ENCODE results near the gene PLEK. TPM values are rescaled to one million over a fixed set of nuclear protein-coding genes. Genes with fewer than 3 reads are reported as not detected.

PLEK gene
- total and polyA plus RNA-seq, 10 of the 15 experiments (the other 5 are each of a cell fraction or from before 2014, with no cell fraction given), result 229 to 804 (median 362) TPM

DNA sequence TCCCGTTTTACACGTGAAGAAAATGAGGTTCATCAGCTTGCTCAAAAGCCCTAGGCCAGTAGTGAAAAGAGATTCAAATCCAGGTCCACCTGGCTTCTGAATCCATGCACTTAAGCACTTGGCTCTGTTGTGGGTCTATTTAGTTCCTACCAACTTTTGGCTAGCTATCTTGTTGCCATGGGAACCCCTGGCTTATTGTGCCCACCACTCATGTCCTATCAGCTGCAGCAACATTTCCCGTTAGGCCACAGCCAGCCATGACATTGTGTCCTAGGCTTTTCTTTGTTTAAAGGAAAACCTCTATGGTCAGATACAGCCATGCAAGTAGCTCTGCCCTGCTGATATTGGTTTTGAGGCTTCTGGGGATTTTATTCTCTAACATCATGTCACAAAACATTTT, 49.8 kb downstream of the PLEK start:
- H3K4me2 ChIP-seq (ENCODE audit: control insufficient read depth, insufficient read depth), result no peak overlapping the region
- H2AFZ ChIP-seq (ENCODE audit: control insufficient read depth, low read depth, low read length), result no peak overlapping the region
- peaks cover 37% of the 10 kb centered on the region for H3K4me1 ChIP-seq (ENCODE audit: control insufficient read depth, insufficient read depth, low read length)
- ChIA-PET SMC1A (ENCODE audit: uncharacterized antibody, unreplicated experiment) (interaction anchor here (0.7 to 11.3 kb wide), 9 partner anchors 8 to 1374 kb away, joined by 3 to 207 read pairs (median 16); no protein-coding TSS in a partner anchor), CTCF (interaction anchor here (1.0 to 9.7 kb wide), 5 partner anchors 12 to 54 kb away, joined by 3 to 87 read pairs (median 5); no protein-coding TSS in a partner anchor), RAD21 (ENCODE audit: unreplicated experiment) (interaction anchor here (0.9 to 9.8 kb wide), 6 partner anchors 10 to 52 kb away, joined by 3 to 147 read pairs (median 6); no protein-coding TSS in a partner anchor), POLR2A (interaction anchor here (0.6 to 10.7 kb wide), 8 partner anchors 14 to 49 kb away, joined by 3 to 70 read pairs (median 3); no protein-coding TSS in a partner anchor)
- DNase-seq (ENCODE audit: low read depth, low spot score) (no peak), FAIRE-seq (no peak), ATAC-seq (no peak)
- BruUV-seq (replicated peaks), result no TSS peak
- 96% methylated on average over 3 of the region's 3 CpGs for WGBS (ENCODE audit: insufficient coverage, insufficient replicate concordance, low lambda C conversion rate, missing lambda C conversion rate)
- H3K4me3 ChIP-seq, result no peak overlapping the region
- intact Hi-C loops (cut with micrococcal nuclease; ENCODE audit: unreplicated experiment) (no loop called here), in situ Hi-C loops (cut with MboI) (no loop called here)
- no peaks in the 10 kb centered on the region; a peak in 1 of 4 replicates for H3K27me3 ChIP-seq (replicated peaks in 1 of 2; ENCODE audit: control insufficient read depth in 2 of 2, insufficient read depth in 2 of 2, low read length in 1 of 2)
- no peaks in the 10 kb centered on the region for H3K79me2 ChIP-seq (ENCODE audit: control insufficient read depth, insufficient read depth, low read length)
- no peaks in the 10 kb centered on the region for H3K36me3 ChIP-seq (ENCODE audit: control insufficient read depth in 2 of 2, insufficient read depth in 2 of 2, low read length in 1 of 2)
- no peaks in the 10 kb centered on the region for H4K20me1 ChIP-seq (ENCODE audit: control insufficient read depth, insufficient read depth)
- H3K9ac ChIP-seq (ENCODE audit: control insufficient read depth, insufficient read depth, low read length), result no peak overlapping the region
- peaks cover 2% of the 10 kb centered on the region; the same call in 1 of the 3 replicates for H3K9me3 ChIP-seq (replicated peaks; ENCODE audit: control insufficient read depth, insufficient read depth, low read length)
- TF ChIP-seq IKZF2 (IDR thresholded peaks at IDR 0.05), result no peak
- TF ChIP-seq POU2F2 (IDR thresholded peaks at IDR 0.05; ENCODE audit: borderline replicate concordance, low read depth, low read length), result no peak
- TF ChIP-seq JUND (IDR thresholded peaks at IDR 0.05; ENCODE audit: low read depth, low read length), result no peak
- no peak for TF ChIP-seq FOXM1 (IDR thresholded peaks at IDR 0.05; ENCODE audit: low read depth, low read length)
- TF ChIP-seq SPI1 (IDR thresholded peaks at IDR 0.05; ENCODE audit: borderline replicate concordance, insufficient read depth, low read depth, low read length), result no peak
- no peak for TF ChIP-seq ZNF217 (IDR thresholded peaks at IDR 0.05)
- TF ChIP-seq, protein P1, sequence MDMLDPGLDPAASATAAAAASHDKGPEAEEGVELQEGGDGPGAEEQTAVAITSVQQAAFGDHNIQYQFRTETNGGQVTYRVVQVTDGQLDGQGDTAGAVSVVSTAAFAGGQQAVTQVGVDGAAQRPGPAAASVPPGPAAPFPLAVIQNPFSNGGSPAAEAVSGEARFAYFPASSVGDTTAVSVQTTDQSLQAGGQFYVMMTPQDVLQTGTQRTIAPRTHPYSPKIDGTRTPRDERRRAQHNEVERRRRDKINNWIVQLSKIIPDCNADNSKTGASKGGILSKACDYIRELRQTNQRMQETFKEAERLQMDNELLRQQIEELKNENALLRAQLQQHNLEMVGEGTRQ (IDR thresholded peaks at IDR 0.05; ENCODE audit: borderline replicate concordance, low read depth, low read length), result no peak
- TF ChIP-seq STAT1 (conservative IDR thresholded peaks at IDR 0.05), result no peak
- no peak for TF ChIP-seq RELA (IDR thresholded peaks at IDR 0.05; ENCODE audit: borderline replicate concordance, partially characterized antibody)
- TF ChIP-seq ESRRA (IDR thresholded peaks at IDR 0.05; ENCODE audit: low read length), result no peak
- no peak for TF ChIP-seq MTA3 (IDR thresholded peaks at IDR 0.05; ENCODE audit: borderline replicate concordance, low read length)
- TF ChIP-seq RBBP5 (conservative IDR thresholded peaks at IDR 0.05), result no peak
- TF ChIP-seq NR2F1 (conservative IDR thresholded peaks at IDR 0.05), result no peak
- no peak for TF ChIP-seq TCF12 (IDR thresholded peaks at IDR 0.05; ENCODE audit: low read depth, low read length)
- TF ChIP-seq, protein P2, sequence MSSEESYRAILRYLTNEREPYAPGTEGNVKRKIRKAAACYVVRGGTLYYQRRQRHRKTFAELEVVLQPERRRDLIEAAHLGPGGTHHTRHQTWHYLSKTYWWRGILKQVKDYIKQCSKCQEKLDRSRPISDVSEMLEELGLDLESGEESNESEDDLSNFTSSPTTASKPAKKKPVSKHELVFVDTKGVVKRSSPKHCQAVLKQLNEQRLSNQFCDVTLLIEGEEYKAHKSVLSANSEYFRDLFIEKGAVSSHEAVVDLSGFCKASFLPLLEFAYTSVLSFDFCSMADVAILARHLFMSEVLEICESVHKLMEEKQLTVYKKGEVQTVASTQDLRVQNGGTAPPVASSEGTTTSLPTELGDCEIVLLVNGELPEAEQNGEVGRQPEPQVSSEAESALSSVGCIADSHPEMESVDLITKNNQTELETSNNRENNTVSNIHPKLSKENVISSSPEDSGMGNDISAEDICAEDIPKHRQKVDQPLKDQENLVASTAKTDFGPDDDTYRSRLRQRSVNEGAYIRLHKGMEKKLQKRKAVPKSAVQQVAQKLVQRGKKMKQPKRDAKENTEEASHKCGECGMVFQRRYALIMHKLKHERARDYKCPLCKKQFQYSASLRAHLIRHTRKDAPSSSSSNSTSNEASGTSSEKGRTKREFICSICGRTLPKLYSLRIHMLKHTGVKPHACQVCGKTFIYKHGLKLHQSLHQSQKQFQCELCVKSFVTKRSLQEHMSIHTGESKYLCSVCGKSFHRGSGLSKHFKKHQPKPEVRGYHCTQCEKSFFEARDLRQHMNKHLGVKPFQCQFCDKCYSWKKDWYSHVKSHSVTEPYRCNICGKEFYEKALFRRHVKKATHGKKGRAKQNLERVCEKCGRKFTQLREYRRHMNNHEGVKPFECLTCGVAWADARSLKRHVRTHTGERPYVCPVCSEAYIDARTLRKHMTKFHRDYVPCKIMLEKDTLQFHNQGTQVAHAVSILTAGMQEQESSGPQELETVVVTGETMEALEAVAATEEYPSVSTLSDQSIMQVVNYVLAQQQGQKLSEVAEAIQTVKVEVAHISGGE (CRISPR knock-in tag; IDR thresholded peaks at IDR 0.05), result no peak
- no peak for TF ChIP-seq NR2C1 (IDR thresholded peaks at IDR 0.05)
- no peak for TF ChIP-seq ZNF274 (IDR thresholded peaks at IDR 0.05; ENCODE audit: insufficient read depth, insufficient read length)
- no peak for TF ChIP-seq CBX5 (IDR thresholded peaks at IDR 0.05; ENCODE audit: low read depth)
- no peak for TF ChIP-seq RB1 (IDR thresholded peaks at IDR 0.05; ENCODE audit: borderline replicate concordance)
- no peak overlapping the region for H3K27ac ChIP-seq (ENCODE audit: control insufficient read depth, insufficient read depth)

All from GM12878 (cell line).